ENCODE measurements around the gene SPEF1. TPM values are rescaled to one million over a fixed set of nuclear protein-coding genes. Genes with fewer than 3 reads are reported as not detected.

SPEF1 gene
- total RNA-seq, 4 donors from 2014 or later = 1.1 to 1.8 TPM; not detected in 2

DNA sequence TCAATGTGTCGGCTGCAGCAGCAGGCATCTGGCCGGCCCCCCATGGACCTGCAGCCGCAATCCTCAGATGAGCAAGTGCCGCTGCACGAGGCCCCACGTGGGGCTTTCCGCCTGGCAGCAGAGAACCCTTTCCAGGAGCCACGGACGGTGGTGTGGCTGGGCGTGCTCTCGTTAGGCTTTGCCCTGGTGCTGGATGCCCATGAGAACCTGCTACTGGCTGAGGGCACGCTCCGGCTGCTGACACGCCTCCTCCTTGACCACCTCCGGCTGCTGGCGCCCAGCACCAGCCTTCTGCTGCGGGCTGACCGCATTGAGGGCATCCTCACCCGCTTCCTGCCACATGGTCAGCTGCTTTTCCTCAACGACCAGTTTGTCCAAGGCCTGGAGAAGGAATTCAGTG, 42.6 kb upstream of the SPEF1 start:
- TF ChIP-seq POLR2A (IDR thresholded peaks at IDR 0.05) = no peak
- TF ChIP-seq CTCF (IDR thresholded peaks at IDR 0.05) = no peak
- no peak for TF ChIP-seq EP300 (IDR thresholded peaks at IDR 0.05)

DNA sequence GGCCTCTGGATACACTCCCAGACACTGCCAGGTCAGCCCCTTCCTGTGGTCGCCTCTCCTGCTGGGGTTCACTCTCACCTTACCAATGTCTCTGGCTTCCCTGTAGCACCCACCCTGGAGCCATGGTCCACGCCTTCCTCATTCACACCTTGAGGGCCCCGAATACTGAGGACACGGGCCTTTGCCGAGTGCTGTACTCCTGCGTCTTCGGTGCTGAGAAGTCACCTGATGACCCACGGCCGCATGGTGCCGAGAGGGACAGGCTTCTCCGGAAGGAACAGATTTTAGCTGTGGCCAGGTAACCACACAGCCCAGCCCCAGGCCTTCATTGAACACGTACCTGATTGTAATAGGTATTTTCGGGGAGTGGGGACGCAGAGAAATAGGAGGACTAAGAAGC, 40.7 kb upstream of the SPEF1 start:
- Histone ChIP-seq H3K27ac (no peak overlapping the region), H3K4me1 (peaks cover 0 to 25% (median 17%) of the 10 kb centered on the region in 4 donors), H3K27me3 (no peaks in the 10 kb centered on the region), H3K4me3 (no peak overlapping the region), H3K9me3 (no peaks in the 10 kb centered on the region), H3K36me3 (peaks cover 0 to 46% (median 13%) of the 10 kb centered on the region in 3 donors)
- DNase-seq (ENCODE audit: low spot score in 2 of 2) = no peak
- TF ChIP-seq CTCF (IDR thresholded peaks at IDR 0.05) (no peak), EP300 (IDR thresholded peaks at IDR 0.05) (no peak), POLR2A (IDR thresholded peaks at IDR 0.05) (no peak)
- WGBS, 2 donors = 95 to 96% methylated on average over 14 of the region's 14 CpGs

More for the DNA sequence above, 42.6 kb upstream of the SPEF1 start:
- Histone ChIP-seq H3K27ac (no peak overlapping the region), H3K4me1 (peaks cover 0 to 17% (median 13%) of the 10 kb centered on the region in 4 donors), H3K9me3 (no peaks in the 10 kb centered on the region), H3K4me3 (no peak overlapping the region), H3K36me3 (peaks cover 0 to 61% (median 13%) of the 10 kb centered on the region in 3 donors), H3K27me3 (no peaks in the 10 kb centered on the region)
- DNase-seq (ENCODE audit: low spot score in 2 of 2) = no peak
- 88 to 90% methylated on average over 15 to 20 of the region's 20 CpGs for WGBS, 2 donors

DNA sequence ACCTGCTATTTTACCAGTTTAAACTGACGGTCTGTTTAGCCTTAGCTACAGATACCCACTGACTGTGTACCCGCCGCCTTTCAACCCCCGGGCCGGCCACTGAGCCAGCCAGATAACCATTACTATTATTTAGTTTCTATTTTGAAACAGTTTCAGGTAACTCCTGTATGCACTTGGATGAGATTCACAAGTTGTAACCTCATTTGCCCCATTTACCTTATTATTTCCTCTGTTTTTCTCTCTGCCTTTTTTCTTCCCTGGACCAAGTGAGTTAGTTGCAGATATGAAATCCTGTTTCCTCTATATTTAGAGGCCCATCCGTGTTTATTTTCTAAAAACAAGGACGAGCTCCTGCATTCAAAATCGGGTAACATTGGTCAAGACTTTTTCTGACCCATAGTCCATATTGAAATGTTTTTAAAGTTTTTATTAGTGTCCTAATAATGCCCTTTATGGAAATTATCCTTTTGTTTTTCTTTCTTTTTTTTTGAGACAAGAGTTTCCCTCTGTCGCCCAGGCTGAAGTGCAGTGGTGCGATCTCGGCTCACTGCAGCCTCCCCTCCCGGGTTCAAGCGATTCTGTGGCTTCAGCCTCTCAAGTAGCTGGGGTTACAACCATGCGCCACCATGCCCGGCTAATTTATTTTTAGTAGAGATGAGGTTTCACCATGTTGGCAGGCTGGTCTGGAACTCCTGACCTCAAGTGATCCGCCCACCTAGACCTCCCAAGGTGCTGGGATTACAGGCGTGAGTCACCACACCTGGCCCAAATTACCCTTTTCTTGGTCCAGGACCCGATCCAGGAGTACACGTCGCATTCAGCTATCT, 39.9 kb upstream of the SPEF1 start:
- no peaks in the 10 kb centered on the region for H3K27me3 ChIP-seq
- WGBS, 2 donors = 42% methylated on average over 20 of the region's 20 CpGs
- H3K9me3 ChIP-seq = no peaks in the 10 kb centered on the region
- peak overlapping the region; percentile 64 to 81 (median 68) for H3K4me3 ChIP-seq
- H3K4me1 ChIP-seq = peaks cover 0 to 25% (median 17%) of the 10 kb centered on the region in 4 donors
- H3K36me3 ChIP-seq = peaks cover 0 to 37% (median 13%) of the 10 kb centered on the region in 3 donors
- TF ChIP-seq CTCF (IDR thresholded peaks at IDR 0.05) (no peak), POLR2A (IDR thresholded peaks at IDR 0.05) (no peak), EP300 (IDR thresholded peaks at IDR 0.05) (no peak)
- DNase-seq (ENCODE audit: low spot score in 2 of 2) = no peak
- H3K27ac ChIP-seq = peak overlapping the region; percentile 90 to 98 (median 98)

DNA sequence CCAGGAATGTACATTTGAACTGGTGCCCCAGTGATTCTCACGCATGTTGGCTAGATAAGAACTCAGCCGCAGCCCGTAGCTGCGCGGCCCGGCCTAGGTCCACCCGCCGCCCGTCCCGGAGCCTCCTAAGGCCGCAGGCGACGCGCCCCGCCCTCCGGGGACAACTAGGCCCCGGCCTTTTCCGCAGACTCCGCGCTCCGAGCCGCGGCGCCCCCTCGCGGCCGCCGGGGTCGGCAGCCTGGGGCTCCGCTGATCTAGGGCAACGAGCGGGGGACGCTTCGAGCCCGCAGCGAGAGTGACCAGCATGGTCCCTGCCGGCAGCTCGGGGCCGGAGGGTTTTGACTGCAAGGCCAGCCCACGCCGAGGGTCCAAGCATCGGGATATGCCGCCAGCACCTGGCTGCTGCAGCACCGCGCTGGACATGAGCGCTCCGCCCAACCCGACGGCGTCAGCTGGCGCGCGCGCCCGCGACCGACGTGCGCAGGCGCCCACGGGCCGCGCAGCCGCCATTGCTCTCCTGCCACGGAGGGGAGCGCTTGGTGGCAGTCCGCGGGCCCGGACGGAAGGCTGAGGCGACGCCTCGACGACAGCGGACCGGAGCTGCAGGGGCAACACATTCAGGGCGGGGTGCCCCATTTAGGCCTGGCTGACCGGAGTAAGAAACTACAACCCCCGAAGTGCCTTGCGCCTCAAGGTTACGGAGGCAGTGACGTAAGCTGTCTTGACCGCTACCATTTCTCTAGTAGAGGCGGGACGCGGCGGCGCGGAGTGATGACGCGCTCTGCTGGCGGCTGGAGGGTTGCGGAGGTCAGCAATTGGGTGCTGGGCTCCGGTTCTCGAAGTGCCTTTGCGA, 39.0 kb upstream of the SPEF1 start, which contains the start of gene AP5S1:
AP5S1 (plus strand) TSS at position 500 of the 853 bp plus-strand sequence. CDS start 1,571 bp downstream, outside the sequence.
- Histone ChIP-seq H3K27ac (peak within 1 kb of the TSS; percentile 90 to 98 (median 98)), H3K4me3 (peak within 1 kb of the TSS; percentile 64 to 81 (median 68)), H3K36me3 (peaks cover 0 to 28% (median 13%) of the 10 kb centered on the region in 3 donors), H3K27me3 (no peaks in the 10 kb centered on the region), H3K4me1 (peaks cover 0 to 25% (median 17%) of the 10 kb centered on the region in 4 donors), H3K9me3 (no peaks in the 10 kb centered on the region)
- peak; percentile 96 to 97 for DNase-seq (ENCODE audit: low spot score in 2 of 2)
- 0 to 1% methylated on average over 48 to 72 of the region's 96 CpGs for WGBS, 2 donors
- peak; percentile 79 to 90 for TF ChIP-seq EP300 (IDR thresholded peaks at IDR 0.05)
- TF ChIP-seq POLR2A (IDR thresholded peaks at IDR 0.05) = peak; percentile 27 to 77
- TF ChIP-seq CTCF (IDR thresholded peaks at IDR 0.05) = peak; percentile 99 to 100 (median 99)

Data from tibial nerve (tissue), 4 donors.